Ishikawa (cell line): ENCODE measurements around the gene EIF3L.

ENCODE experiments used
- CEBPB ChIP-seq: IDR thresholded peaks from 2 replicates; pipeline ENCODE4 v1.6.1; 2012
- CREB1 ChIP-seq: IDR thresholded peaks from 2 replicates; pipeline ENCODE4 v1.6.1; 2012; ENCODE audit warnings: low read depth
- EGR1 ChIP-seq: IDR thresholded peaks from 2 replicates; pipeline ENCODE4 v1.6.1; 2012
- EP300 ChIP-seq: IDR thresholded peaks from 2 replicates; pipeline ENCODE4 v1.6.1; 2012; ENCODE audit warnings: borderline replicate concordance
- FOXM1 ChIP-seq: IDR thresholded peaks from 2 replicates; pipeline ENCODE4 v1.6.1; 2012; ENCODE audit warnings: low read depth, borderline replicate concordance
- MAX ChIP-seq: IDR thresholded peaks from 2 replicates; pipeline ENCODE4 v1.6.1; 2012
- RAD21 ChIP-seq: IDR thresholded peaks from 2 replicates; pipeline ENCODE4 v1.6.1; 2012; ENCODE audit warnings: low read depth
- REST ChIP-seq: IDR thresholded peaks from 2 replicates; pipeline ENCODE4 v1.6.1; 2012; ENCODE audit warnings: low read depth, mild to moderate bottlenecking
- TAF1 ChIP-seq: IDR thresholded peaks from 2 replicates; pipeline ENCODE4 v1.6.1; 2012; ENCODE audit warnings: low read depth, mild to moderate bottlenecking
- TCF12 ChIP-seq: IDR thresholded peaks from 2 replicates; pipeline ENCODE4 v1.6.1; 2012; ENCODE audit warnings: low read depth
- TEAD4 ChIP-seq: IDR thresholded peaks from 2 replicates; pipeline ENCODE4 v1.6.1; 2012
- USF1 ChIP-seq: IDR thresholded peaks from 2 replicates; pipeline ENCODE4 v1.6.1; 2012
- YY1 ChIP-seq: IDR thresholded peaks from 2 replicates; pipeline ENCODE4 v1.6.1; 2012; ENCODE audit warnings: low read depth

- TF ChIP-seq USF1 (no peak), REST (no peak), EP300 (no peak), TCF12 (no peak), RAD21 (no peak), TAF1 (no peak), FOXM1 (no peak), CEBPB (no peak), TEAD4 (no peak), CREB1 (no peak), YY1 (no peak), MAX (no peak), EGR1 (no peak)
These were observed 40.9 kb upstream of the EIF3L start for GRCh38 chr22:37808294-37808657.
